Activated T-cell treated with anti-CD3 and anti-CD28 coated beads, Interleukin-2, amount 50 U/mL, for 72 hours (primary cell): Measurements from ENCODE around the gene GGT1. TPM values are rescaled to one million over a fixed set of nuclear protein-coding genes. Genes with fewer than 3 reads are reported as not detected.

Experiments used
- ATAC-seq, 2 donors: fragments of 150-1000 bp; cut with Tn5 transposase; replicated peaks in 1 of 2; 2 replicates each; pipeline ENCODE4 v1.10.0; 2021; ENCODE audit warnings: moderate library complexity in 2 of 2, mild to moderate bottlenecking in 1 of 2
- DNase-seq, 2 donors: peaks; one replicate each; pipeline ENCODE4 v3.0.0; 2021 to 2022; ENCODE audit warnings: mixed read lengths in 1 of 2
- H3K27ac Mint-ChIP-seq: one replicate; pipeline ENCODE4 v1.8.0; 2022; ENCODE audit warnings: mild to moderate bottlenecking, moderate library complexity, mixed read lengths
- H3K27me3 Mint-ChIP-seq: one replicate; pipeline ENCODE4 v1.8.0; 2022; ENCODE audit warnings: low read depth, mixed read lengths
- H3K36me3 Mint-ChIP-seq, 2 donors: one replicate each; pipeline ENCODE4 v1.8.0; 2022; ENCODE audit warnings: mixed read lengths in 2 of 2, mild to moderate bottlenecking in 1 of 2; ENCODE audit not compliant: insufficient read depth in 2 of 2
- H3K4me1 Mint-ChIP-seq: one replicate; pipeline ENCODE4 v1.8.0; 2022; ENCODE audit warnings: low read depth, mixed read lengths
- H3K4me3 Mint-ChIP-seq, 2 donors: one replicate each; pipeline ENCODE4 v1.8.0; 2022; ENCODE audit warnings: mild to moderate bottlenecking in 2 of 2, mixed read lengths in 2 of 2, moderate library complexity in 2 of 2
- H3K9me3 Mint-ChIP-seq, 2 donors: one replicate each; pipeline ENCODE4 v1.8.0; 2022; ENCODE audit warnings: mixed read lengths in 2 of 2
- total RNA-seq, 2 donors: library from RNA; stranded (reverse); gene quantifications; one replicate each; pipeline ENCODE4 v1.2.3, GENCODE V29; 2022

Gene GGT1
- total RNA-seq, 2 donors from 2014 or later, result 34.4 to 47.6 TPM

DNA sequence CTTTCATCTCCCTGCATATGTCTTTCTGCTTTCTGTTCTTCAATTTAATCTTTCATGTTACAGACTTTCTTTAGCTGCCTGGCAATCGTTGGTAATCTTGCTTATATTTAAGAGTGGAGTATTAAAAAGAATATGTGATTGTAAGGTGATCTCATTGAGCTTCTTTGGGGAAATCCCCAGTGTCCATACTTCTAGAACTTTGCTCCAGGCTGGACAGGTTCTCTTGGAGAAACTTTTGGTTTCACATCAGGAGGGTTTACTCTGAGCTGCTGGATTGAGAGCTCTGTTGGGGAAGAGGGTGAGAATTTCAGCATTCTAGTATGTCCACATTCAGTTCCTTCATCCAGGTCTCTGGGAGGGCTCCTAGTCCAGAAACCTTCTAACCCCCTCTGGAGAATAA, 26.2 kb upstream of the GGT1 start:
- H3K4me1 Mint-ChIP-seq, result no peaks in the 10 kb centered on the region
- H3K4me3 Mint-ChIP-seq, result no peak overlapping the region
- no peaks in the 10 kb centered on the region for H3K27me3 Mint-ChIP-seq
- no peak for DNase-seq
- no peaks in the 10 kb centered on the region for H3K9me3 Mint-ChIP-seq
- no peak for ATAC-seq
- peaks cover 5 to 30% of the 10 kb centered on the region in 2 donors for H3K36me3 Mint-ChIP-seq
- H3K27ac Mint-ChIP-seq, result peak overlapping the region; percentile 28

DNA sequence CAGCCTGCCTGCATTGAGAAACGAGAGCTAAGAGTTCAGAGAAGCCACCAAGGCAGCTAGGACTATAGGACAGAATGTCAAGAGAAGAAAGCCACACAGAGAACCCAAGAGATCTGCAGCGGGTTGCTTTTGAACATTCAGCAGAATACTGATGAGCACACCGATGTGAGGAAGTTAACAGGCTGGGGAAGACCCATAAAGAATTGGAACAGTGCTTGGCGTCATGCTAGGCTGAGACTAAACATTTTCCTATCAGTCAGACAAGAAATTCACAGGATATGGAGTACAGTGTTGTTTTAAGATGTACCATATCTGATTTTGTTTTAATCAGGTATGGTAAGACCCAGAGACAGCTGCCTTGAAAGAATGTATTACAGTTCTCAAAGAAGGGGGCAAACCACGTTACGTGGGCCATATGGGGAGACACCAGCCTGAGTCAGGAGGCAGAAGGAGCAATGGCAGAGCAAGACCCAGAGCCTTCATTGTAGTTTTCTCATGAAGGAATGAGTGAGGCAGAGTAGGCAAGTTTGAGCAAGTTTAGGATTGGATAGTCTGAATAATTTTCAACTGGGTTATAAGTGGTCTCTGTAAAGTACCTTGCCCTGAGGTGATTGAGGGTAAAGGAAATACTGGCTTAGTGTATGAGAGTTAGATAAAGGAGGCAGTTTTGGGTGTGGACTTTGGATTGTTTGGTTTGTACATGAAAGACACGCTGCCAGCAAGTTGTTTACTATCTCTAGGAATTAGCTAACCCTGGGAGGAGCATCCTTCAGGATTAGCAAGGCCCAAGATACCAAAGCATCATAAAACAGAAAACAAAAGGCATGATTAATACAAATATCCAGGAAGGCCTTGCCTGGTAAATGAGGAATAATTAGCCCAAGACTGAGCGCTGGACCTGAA, 24.4 kb upstream of the GGT1 start:
- Mint-ChIP-seq H3K27ac (no peak overlapping the region), H3K9me3 (no peaks in the 10 kb centered on the region), H3K4me1 (no peaks in the 10 kb centered on the region), H3K4me3 (no peak overlapping the region), H3K27me3 (no peaks in the 10 kb centered on the region), H3K36me3 (peaks cover 1 to 17% of the 10 kb centered on the region in 2 donors)
- DNase-seq, result no peak
- no peak for ATAC-seq

DNA sequence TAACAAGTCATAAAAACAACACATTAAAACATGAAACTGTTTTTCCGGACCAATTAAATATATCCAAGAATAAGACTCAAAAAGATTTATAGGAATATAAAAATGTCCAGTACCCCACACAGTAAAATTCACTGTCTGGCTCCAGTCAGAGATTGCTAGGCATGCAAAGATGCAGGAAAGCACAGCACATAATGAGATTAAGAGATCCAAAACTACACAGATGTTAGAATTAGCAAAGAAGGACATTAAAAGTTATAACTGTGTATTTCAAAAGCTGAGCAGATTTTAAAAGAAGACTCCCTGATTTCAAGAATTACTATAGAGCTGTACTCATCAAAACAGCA, 23.8 kb upstream of the GGT1 start:
- no peak for ATAC-seq
- no peaks in the 10 kb centered on the region for H3K27me3 Mint-ChIP-seq
- no peak overlapping the region for H3K4me3 Mint-ChIP-seq
- no peak overlapping the region for H3K27ac Mint-ChIP-seq
- H3K9me3 Mint-ChIP-seq, result no peaks in the 10 kb centered on the region
- no peaks in the 10 kb centered on the region for H3K4me1 Mint-ChIP-seq
- DNase-seq, result no peak
- peaks cover 1 to 17% of the 10 kb centered on the region in 2 donors for H3K36me3 Mint-ChIP-seq

DNA sequence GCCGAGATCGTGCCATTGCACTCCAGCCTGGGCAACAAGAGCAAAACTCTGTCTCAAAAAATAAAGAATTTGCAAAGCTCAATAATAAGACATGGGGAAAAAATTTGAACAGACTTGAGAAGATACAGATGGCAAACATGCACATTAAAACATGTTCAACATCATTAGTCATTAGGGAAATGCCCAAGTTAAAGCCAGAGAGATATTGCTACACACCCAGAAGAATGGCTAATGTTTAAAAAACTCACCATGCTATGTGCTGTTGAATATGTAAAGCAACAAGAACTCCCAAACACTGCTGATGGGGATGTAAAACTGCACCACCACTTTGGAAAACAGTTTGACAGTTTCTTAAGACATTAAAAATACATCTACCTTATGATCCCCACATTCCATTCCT, 22.7 kb upstream of the GGT1 start:
- no peaks in the 10 kb centered on the region for H3K4me1 Mint-ChIP-seq
- no peak overlapping the region for H3K27ac Mint-ChIP-seq
- no peak overlapping the region for H3K4me3 Mint-ChIP-seq
- H3K27me3 Mint-ChIP-seq, result no peaks in the 10 kb centered on the region
- DNase-seq (no peak), ATAC-seq (no peak)
- H3K9me3 Mint-ChIP-seq, result no peaks in the 10 kb centered on the region
- peaks cover 1 to 8% of the 10 kb centered on the region in 2 donors for H3K36me3 Mint-ChIP-seq

DNA sequence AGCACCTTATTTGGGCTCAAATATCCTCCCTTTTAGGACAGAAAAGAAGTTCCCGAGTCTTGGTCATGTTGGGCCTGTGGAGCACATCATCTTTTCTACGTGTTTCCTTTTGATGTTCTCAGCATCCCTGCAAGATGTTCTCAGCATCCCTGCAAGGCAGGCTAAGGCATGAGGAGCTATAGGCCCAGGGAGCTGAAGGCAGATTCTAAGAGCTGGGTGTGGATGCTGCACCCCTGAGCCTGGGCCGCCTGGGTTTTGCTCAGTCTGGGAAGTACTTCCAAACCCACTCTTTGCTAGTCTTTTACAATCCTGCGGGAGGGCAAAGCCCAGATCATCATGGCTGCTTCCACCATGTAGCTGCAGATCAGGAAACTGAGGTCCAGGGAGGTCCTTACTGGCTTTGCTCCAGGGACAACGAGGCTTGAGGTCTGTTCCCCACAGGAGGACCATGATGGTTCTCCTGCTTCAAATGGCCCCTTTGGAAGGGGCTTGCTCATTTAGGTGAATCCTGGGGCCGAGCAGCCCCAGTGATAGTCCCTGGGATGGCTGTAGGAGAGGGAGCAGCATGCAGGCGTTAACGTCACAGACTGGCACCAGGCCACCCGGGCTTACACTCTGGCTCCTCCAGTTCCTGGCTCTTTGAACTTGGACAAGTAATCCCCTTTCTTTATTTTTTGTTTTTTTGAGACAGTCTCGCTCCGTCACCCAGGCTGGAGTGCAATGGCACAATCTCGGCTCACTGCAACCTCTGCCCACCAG, 20.8 kb upstream of the GGT1 start:
- no peak overlapping the region for H3K27ac Mint-ChIP-seq

GRCh38 chr22:24583221-24584165, 19.5 kb upstream of the GGT1 start:
- no peak for DNase-seq
- no peak overlapping the region for H3K4me3 Mint-ChIP-seq
- no peaks in the 10 kb centered on the region for H3K4me1 Mint-ChIP-seq
- H3K9me3 Mint-ChIP-seq, result no peaks in the 10 kb centered on the region
- no peaks in the 10 kb centered on the region for H3K36me3 Mint-ChIP-seq
- no peak for ATAC-seq
- H3K27ac Mint-ChIP-seq, result no peak overlapping the region
- no peaks in the 10 kb centered on the region for H3K27me3 Mint-ChIP-seq

More for the DNA sequence above, 20.8 kb upstream of the GGT1 start:
- no peaks in the 10 kb centered on the region for H3K27me3 Mint-ChIP-seq
- H3K36me3 Mint-ChIP-seq, result no peaks in the 10 kb centered on the region
- no peaks in the 10 kb centered on the region for H3K9me3 Mint-ChIP-seq
- DNase-seq (no peak), ATAC-seq (no peak)
- H3K4me1 Mint-ChIP-seq, result no peaks in the 10 kb centered on the region
- no peak overlapping the region for H3K4me3 Mint-ChIP-seq

- H3K4me1 Mint-ChIP-seq, result no peaks in the 10 kb centered on the region
- H3K27me3 Mint-ChIP-seq, result no peaks in the 10 kb centered on the region
- no peaks in the 10 kb centered on the region for H3K9me3 Mint-ChIP-seq
- H3K27ac Mint-ChIP-seq, result no peak overlapping the region
- H3K4me3 Mint-ChIP-seq, result no peak overlapping the region
- ATAC-seq (no peak), DNase-seq (no peak)
- H3K36me3 Mint-ChIP-seq, result no peaks in the 10 kb centered on the region
Observed at GRCh38 chr22:24584166-24584790, 18.7 kb upstream of the GGT1 start.

GRCh38 chr22:24584871-24585411, 18.1 kb upstream of the GGT1 start:
- Mint-ChIP-seq H3K27me3 (no peaks in the 10 kb centered on the region), H3K36me3 (no peaks in the 10 kb centered on the region), H3K9me3 (no peaks in the 10 kb centered on the region), H3K27ac (no peak overlapping the region), H3K4me3 (no peak overlapping the region), H3K4me1 (no peaks in the 10 kb centered on the region)
- ATAC-seq (no peak), DNase-seq (no peak)

DNA sequence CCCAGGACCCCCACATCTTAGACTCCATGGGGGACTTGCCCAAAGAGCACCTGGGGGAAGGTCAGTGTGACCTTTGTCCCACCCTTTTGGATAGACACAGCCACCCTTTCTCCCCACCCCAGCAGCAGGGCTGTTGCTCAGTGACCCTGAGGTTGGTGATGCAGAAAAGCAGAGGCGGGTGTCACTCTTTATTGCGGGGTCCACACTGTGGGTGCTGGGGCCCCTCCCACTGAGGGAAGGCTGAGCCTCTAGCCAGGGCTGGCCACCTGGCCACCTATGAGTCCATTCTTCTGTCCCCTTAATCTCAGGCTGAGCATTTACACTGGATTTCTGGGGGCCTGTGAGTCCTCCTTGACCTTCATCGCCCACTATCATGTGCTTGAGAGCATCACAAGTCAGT, 17.5 kb upstream of the GGT1 start:
- Mint-ChIP-seq H3K4me1 (no peaks in the 10 kb centered on the region), H3K27me3 (no peaks in the 10 kb centered on the region), H3K4me3 (no peak overlapping the region), H3K9me3 (no peaks in the 10 kb centered on the region), H3K27ac (no peak overlapping the region), H3K36me3 (no peaks in the 10 kb centered on the region)
- no peak for DNase-seq
- no peak for ATAC-seq

DNA sequence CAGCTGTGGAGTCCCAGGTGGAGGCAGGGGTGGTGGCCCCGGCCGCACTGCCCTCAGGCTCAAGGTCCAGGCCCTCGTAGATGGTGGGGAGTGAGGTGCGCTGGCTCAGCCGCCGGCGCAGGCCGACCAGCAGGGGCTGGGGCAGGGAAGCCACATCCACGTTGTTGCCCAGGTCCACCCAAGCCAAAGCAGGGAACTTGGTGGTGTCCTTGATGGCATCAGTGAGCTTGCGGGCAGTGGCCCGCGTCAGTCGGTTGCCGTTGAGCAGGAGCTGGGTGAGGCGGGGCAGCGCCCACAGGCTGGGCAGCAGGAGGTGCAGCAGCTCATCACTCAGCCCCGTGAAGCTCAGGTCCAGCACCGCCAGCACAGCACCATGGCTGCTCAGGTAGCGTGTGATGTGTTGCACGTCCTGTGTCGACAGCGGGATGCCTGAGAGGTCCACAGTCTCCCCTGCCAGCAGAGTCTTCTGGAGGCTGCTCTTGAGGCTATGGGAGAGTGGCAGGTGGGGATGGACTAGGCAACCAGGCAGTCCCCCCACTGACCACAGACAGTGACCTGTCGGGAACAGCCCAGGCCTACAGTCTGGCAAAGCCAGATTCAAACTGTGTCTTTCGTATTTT, 17.0 kb upstream of the GGT1 start:
- DNase-seq, result no peak
- Mint-ChIP-seq H3K27me3 (no peaks in the 10 kb centered on the region), H3K4me3 (no peak overlapping the region), H3K4me1 (no peaks in the 10 kb centered on the region), H3K9me3 (no peaks in the 10 kb centered on the region), H3K27ac (no peak overlapping the region), H3K36me3 (no peaks in the 10 kb centered on the region)
- ATAC-seq, result no peak

DNA sequence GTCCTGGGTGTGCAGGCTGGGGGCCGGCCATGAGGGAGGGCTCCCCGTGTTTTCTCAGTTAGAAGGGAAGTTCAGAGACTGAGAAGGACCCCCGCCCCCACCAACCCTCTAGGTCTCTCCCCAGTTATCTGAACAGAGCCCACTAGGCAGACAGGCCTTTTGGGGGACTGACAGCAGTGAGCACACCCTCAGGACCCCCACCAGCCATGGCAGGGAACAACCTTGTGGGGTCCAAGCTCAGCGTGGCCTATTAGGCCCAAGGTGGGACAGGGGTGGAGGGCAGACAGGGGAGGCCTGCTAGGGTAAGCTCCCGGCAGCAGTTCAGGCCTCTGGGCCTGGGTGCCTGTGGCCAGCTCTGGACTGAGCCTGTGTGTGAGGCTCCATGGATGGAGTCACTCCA, 15.7 kb upstream of the GGT1 start:
- ATAC-seq, result no peak

GRCh38 chr22:24587948-24588347, 15.0 kb upstream of the GGT1 start:
- DNase-seq, result no peak
- H3K27ac Mint-ChIP-seq, result no peak overlapping the region
- H3K27me3 Mint-ChIP-seq, result peaks cover 5% of the 10 kb centered on the region
- no peak for ATAC-seq
- H3K36me3 Mint-ChIP-seq, result no peaks in the 10 kb centered on the region
- H3K9me3 Mint-ChIP-seq, result no peaks in the 10 kb centered on the region
- no peak overlapping the region for H3K4me3 Mint-ChIP-seq
- H3K4me1 Mint-ChIP-seq, result no peaks in the 10 kb centered on the region

More for the DNA sequence above, 15.7 kb upstream of the GGT1 start:
- Mint-ChIP-seq H3K9me3 (no peaks in the 10 kb centered on the region), H3K4me3 (no peak overlapping the region), H3K4me1 (no peaks in the 10 kb centered on the region), H3K27ac (no peak overlapping the region), H3K36me3 (no peaks in the 10 kb centered on the region), H3K27me3 (peaks cover 2% of the 10 kb centered on the region)
- no peak for DNase-seq
